Upper lobe of left lung (tissue), 6 donors: Measurements from ENCODE around the gene ATPAF1. TPM values are rescaled to one million over a fixed set of nuclear protein-coding genes. Genes with fewer than 3 reads are reported as not detected.

Source experiments
- ATAC-seq, 2 donors: fragments of 200-7000 bp; cut with Tn5 transposase; one replicate each; pipeline ENCODE4 v1.9.1; 2022; ENCODE audit warnings: mild to moderate bottlenecking in 2 of 2, moderate library complexity in 2 of 2; ENCODE audit not compliant: low FRiP score in 2 of 2
- DNase-seq, 2 donors: peaks; one replicate each; pipeline ENCODE4 v3.0.0-alpha.2; 2019 to 2020
- H3K27ac ChIP-seq, 4 donors: fragments of 200-600 bp; sonication (generic); one replicate each; pipeline ENCODE4 v1.5.1; 2016 to 2019
- H3K27me3 ChIP-seq, 4 donors: fragments of 200-600 bp; sonication (generic); one replicate each; pipeline ENCODE4 v1.5.1; 2017 to 2019
- H3K36me3 ChIP-seq, 4 donors: fragments of 200-600 bp; sonication (generic); one replicate each; pipeline ENCODE4 v1.5.1; 2016 to 2019
- H3K4me1 ChIP-seq, 4 donors: fragments of 200-600 bp; sonication (generic); one replicate each; pipeline ENCODE4 v1.5.1; 2018 to 2019
- H3K4me3 ChIP-seq, 4 donors: fragments of 200-600 bp; sonication (generic); one replicate each; pipeline ENCODE4 v1.5.1; 2017 to 2019; ENCODE audit warnings: mild to moderate bottlenecking in 2 of 4, moderate library complexity in 1 of 4
- H3K9me3 ChIP-seq, 4 donors: fragments of 200-600 bp; sonication (generic); one replicate each; pipeline ENCODE4 v1.5.1; 2018 to 2019
- EP300 ChIP-seq, 4 donors: sonication (generic); formaldehyde crosslinking; IDR thresholded peaks; one replicate each; pipeline ENCODE4 v1.5.1; 2017; ENCODE audit warnings: antibody characterized with exemption in 4 of 4, control low read depth in 2 of 4
- POLR2A ChIP-seq, 4 donors: fragments of 450-650 bp; IDR thresholded peaks; one replicate each; pipeline ENCODE4 v1.5.1; 2016 to 2017; ENCODE audit warnings: antibody characterized with exemption in 4 of 4, mild to moderate bottlenecking in 2 of 4
- POLR2AphosphoS5 ChIP-seq, 2 donors: sonication (generic); formaldehyde crosslinking; IDR thresholded peaks; one replicate each; pipeline ENCODE4 v1.5.1; 2017; ENCODE audit warnings: antibody characterized with exemption in 2 of 2
- WGBS, 2 donors: methylation state at CpG; one replicate each; pipeline ENCODE4 v1.1.5; 2017 to 2018; 5-methylcytosine and 5-hydroxymethylcytosine counted together
- total RNA-seq, 6 donors: library from RNA; depleted of rRNA in 4 of 6; stranded (reverse); fragments of >200 nt in 4 of 6; gene quantifications; one replicate each; pipeline versions ENCODE4 v1.1.0 to v1.2.1, GENCODE V29; 2016 to 2021
- TF ChIP-seq, protein P1 (sequence below), 6 experiments: fragments of 450-650 bp in 4 of 6; fragments of 200-600 bp in 2 of 6; sonication (generic) in 2 of 6; IDR thresholded peaks; one replicate each; pipeline ENCODE4 v1.5.1; 2016 to 2019; ENCODE audit warnings: antibody characterized with exemption in 6 of 6
- donor health status: DM: no; HTN: no; CAD: no; lungs with moderate emphysema.
- donor health status: DM: no; HTN: yes; CAD: no; lungs with severe emphysema.

ATPAF1 gene
- total RNA-seq, 6 donors from 2014 or later: 26.2 to 39.6 (median 34.3) TPM

DNA sequence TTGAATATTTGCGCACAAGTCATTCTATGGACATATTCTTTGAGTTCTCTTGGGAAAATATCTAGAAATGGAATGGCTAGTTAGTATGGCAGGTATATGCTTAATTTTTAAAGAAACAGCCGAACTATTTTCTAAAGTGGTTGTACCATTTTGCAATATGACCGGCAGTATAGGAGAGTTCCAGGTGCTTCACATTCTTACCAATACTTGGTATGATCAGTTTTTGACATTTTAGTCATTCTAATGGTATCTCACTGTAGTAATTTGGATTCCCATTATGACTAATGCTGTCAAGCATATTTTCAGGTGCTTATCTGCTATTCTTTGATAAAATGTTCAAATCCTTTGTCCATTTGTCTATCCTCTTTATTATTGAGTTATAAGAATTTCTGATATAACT is 20.6 kb downstream of the ATPAF1 start:
- TF ChIP-seq POLR2AphosphoS5 (IDR thresholded peaks at IDR 0.05) (no peak), EP300 (IDR thresholded peaks at IDR 0.05) (no peak), POLR2A (IDR thresholded peaks at IDR 0.05) (no peak)
- TF ChIP-seq, protein P1, sequence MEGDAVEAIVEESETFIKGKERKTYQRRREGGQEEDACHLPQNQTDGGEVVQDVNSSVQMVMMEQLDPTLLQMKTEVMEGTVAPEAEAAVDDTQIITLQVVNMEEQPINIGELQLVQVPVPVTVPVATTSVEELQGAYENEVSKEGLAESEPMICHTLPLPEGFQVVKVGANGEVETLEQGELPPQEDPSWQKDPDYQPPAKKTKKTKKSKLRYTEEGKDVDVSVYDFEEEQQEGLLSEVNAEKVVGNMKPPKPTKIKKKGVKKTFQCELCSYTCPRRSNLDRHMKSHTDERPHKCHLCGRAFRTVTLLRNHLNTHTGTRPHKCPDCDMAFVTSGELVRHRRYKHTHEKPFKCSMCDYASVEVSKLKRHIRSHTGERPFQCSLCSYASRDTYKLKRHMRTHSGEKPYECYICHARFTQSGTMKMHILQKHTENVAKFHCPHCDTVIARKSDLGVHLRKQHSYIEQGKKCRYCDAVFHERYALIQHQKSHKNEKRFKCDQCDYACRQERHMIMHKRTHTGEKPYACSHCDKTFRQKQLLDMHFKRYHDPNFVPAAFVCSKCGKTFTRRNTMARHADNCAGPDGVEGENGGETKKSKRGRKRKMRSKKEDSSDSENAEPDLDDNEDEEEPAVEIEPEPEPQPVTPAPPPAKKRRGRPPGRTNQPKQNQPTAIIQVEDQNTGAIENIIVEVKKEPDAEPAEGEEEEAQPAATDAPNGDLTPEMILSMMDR (IDR thresholded peaks at IDR 0.05): no peak
- ATAC-seq (no peak), DNase-seq (no peak)
- Histone ChIP-seq H3K4me3 (no peak overlapping the region), H3K36me3 (peaks cover 0 to 55% (median 17%) of the 10 kb centered on the region in 4 donors), H3K27me3 (no peaks in the 10 kb centered on the region), H3K4me1 (peaks cover 0 to 8% (median 0%) of the 10 kb centered on the region in 4 donors), H3K27ac (no peak overlapping the region), H3K9me3 (peaks cover 0 to 6% (median 0%) of the 10 kb centered on the region in 4 donors)
- 96 to 97% methylated on average over 3 of the region's 3 CpGs for WGBS, 2 donors

DNA sequence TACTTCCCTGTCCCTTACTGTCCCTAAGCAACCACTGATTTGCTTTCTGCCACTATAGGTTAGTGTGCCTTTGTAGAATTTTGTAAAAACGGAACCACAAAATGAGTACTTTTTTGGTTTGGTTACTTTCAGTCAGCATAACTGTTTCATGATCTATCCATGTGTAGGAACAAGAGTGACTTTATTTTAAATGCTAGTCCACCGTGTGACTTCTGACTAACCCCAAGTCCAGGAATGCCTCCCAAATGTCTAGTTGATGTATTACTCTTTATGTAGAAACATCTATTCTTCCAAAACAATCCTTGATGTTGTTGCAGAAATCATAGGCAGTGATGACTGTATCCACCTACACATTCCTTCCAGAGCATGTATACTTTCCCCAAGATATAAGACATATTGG is 21.3 kb downstream of the ATPAF1 start:
- no peak for DNase-seq
- H3K4me3 ChIP-seq: no peak overlapping the region
- H3K36me3 ChIP-seq: peaks cover 0 to 55% (median 15%) of the 10 kb centered on the region in 4 donors
- WGBS, 2 donors: 91 to 95% methylated on average over 2 of the region's 2 CpGs
- H3K4me1 ChIP-seq: peaks cover 0 to 8% (median 0%) of the 10 kb centered on the region in 4 donors
- peaks cover 0 to 6% (median 0%) of the 10 kb centered on the region in 4 donors for H3K9me3 ChIP-seq
- no peaks in the 10 kb centered on the region for H3K27me3 ChIP-seq
- TF ChIP-seq, protein P1 (IDR thresholded peaks at IDR 0.05): no peak
- TF ChIP-seq POLR2AphosphoS5 (IDR thresholded peaks at IDR 0.05) (no peak), EP300 (IDR thresholded peaks at IDR 0.05) (no peak), POLR2A (IDR thresholded peaks at IDR 0.05) (no peak)
- H3K27ac ChIP-seq: no peak overlapping the region
- ATAC-seq: no peak

DNA sequence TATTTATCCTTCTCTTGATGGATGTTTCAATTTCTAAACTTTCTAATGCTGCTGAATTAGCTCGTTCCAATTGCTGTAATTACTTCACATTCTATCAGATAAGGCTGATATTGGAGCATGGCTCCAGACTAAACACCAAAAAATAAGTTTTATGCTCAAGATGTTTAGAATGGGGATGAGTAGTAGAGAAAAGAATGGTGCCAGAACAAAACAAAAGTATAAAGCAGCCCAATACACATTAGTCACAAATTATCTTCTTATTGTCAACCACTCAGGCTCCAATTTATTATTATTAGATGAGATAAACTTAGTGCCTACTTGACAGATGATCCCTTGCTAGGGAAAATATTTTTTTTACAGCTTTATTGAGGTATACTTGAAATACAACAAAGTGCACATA is 21.8 kb downstream of the ATPAF1 start:
- Histone ChIP-seq H3K4me3 (no peak overlapping the region), H3K27ac (no peak overlapping the region), H3K36me3 (peaks cover 0 to 59% (median 15%) of the 10 kb centered on the region in 4 donors), H3K9me3 (peaks cover 0 to 6% (median 0%) of the 10 kb centered on the region in 4 donors), H3K27me3 (no peaks in the 10 kb centered on the region), H3K4me1 (peaks cover 0 to 8% (median 0%) of the 10 kb centered on the region in 4 donors)
- ATAC-seq (no peak), DNase-seq (no peak)
- TF ChIP-seq, protein P1 (IDR thresholded peaks at IDR 0.05): no peak
- TF ChIP-seq POLR2A (IDR thresholded peaks at IDR 0.05) (no peak), EP300 (IDR thresholded peaks at IDR 0.05) (no peak), POLR2AphosphoS5 (IDR thresholded peaks at IDR 0.05) (no peak)
- WGBS, 2 donors: 93 to 95% methylated on average over 1 of the region's 1 CpG

DNA sequence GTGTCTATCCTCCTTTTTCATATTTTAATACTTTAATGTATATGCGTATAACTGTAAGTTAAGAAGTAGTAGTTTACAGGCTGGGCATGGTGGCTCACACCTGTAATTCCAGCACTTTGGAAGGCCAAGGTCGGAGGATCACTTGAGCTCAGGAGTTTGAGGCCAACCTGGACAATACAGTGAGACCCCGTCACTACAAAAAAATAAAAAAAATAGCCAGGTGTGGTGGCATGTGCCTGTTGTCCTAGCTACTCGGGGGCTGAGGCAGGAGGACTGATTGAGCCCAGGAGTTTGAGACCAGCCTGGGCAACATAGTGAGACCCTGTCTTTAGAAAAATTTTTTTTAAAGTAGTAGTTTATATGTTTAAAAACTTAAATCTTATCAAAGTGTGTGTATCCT is 22.3 kb downstream of the ATPAF1 start:
- Histone ChIP-seq H3K27me3 (no peaks in the 10 kb centered on the region), H3K36me3 (peaks cover 0 to 59% (median 15%) of the 10 kb centered on the region in 4 donors), H3K27ac (no peak overlapping the region), H3K4me1 (peaks cover 0 to 8% (median 0%) of the 10 kb centered on the region in 4 donors), H3K4me3 (no peak overlapping the region), H3K9me3 (peaks cover 0 to 6% (median 0%) of the 10 kb centered on the region in 4 donors)
- DNase-seq (no peak), ATAC-seq (no peak)
- TF ChIP-seq, protein P1 (IDR thresholded peaks at IDR 0.05): no peak
- no peak for TF ChIP-seq POLR2AphosphoS5 (IDR thresholded peaks at IDR 0.05)
- TF ChIP-seq EP300 (IDR thresholded peaks at IDR 0.05): no peak
- no peak for TF ChIP-seq POLR2A (IDR thresholded peaks at IDR 0.05)
- WGBS, 2 donors: 83 to 87% methylated on average over 4 of the region's 4 CpGs

DNA sequence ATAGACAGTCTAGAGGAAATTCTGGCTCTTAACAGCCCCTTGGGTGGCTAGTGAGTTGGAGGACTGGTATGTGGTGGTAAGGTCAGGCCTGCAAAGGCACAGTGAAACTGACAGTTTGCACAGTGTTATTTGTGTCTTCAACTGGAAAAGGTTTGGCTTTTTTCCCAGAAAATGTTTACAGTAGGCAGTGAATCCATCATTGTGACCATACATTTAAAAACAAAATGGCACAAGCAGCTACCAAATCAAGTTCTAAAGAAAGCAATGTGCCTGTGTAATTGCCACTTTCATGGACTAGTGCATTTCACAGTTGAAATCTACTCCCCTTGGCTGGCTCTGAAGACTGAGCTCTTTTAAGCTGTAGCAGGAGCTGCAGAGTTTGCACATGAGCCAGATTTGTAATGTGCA is 24.8 kb downstream of the ATPAF1 start:
- Histone ChIP-seq H3K27ac (no peak overlapping the region), H3K9me3 (no peaks in the 10 kb centered on the region), H3K36me3 (peaks cover 0 to 38% (median 5%) of the 10 kb centered on the region in 4 donors), H3K4me3 (no peak overlapping the region), H3K27me3 (no peaks in the 10 kb centered on the region), H3K4me1 (peaks cover 0 to 8% (median 0%) of the 10 kb centered on the region in 4 donors)
- DNase-seq: no peak
- no peak for TF ChIP-seq EP300 (IDR thresholded peaks at IDR 0.05)
- TF ChIP-seq, protein P1 (IDR thresholded peaks at IDR 0.05): no peak
- no peak for TF ChIP-seq POLR2AphosphoS5 (IDR thresholded peaks at IDR 0.05)
- no peak for TF ChIP-seq POLR2A (IDR thresholded peaks at IDR 0.05)
- ATAC-seq: no peak
